HEK293 (cell line): ENCODE data around the gene KRT12.

Source experiments
- CTCF ChIA-PET: fragments of 350-600 bp; formaldehyde crosslinking; extraction: SDS; loops from one replicate; lab custom pipeline; 2021; ENCODE audit warnings: antibody characterized with exemption; lab: Yijun Ruan, JAX
- POLR2A ChIA-PET: fragments of 300-600 bp; formaldehyde crosslinking; extraction: SDS; loops from one replicate; lab custom pipeline; 2020; ENCODE audit warnings: antibody characterized with exemption, inconsistent platforms; lab: Yijun Ruan, JAX
- H3K27ac ChIP-seq: fragments of 200-500 bp; sonication (Bioruptor generic); 2 replicates; pipeline ENCODE4 v1.5.1; 2014; ENCODE audit warnings: low read depth, low read length, control low read depth, inconsistent platforms; ENCODE audit errors: extremely low read depth
- H3K36me3 ChIP-seq, 2 experiments: fragments of 200-500 bp in 1 of 2; sonication (Bioruptor generic) in 1 of 2; 1 replicate in 1 of 2; 2 replicates in 1 of 2; pipeline ENCODE4 v1.5.1; 2014 to 2017; ENCODE audit warnings: inconsistent platforms in 2 of 2, low read length in 2 of 2; ENCODE audit not compliant: control insufficient read depth in 2 of 2, insufficient read depth in 1 of 2
- H3K4me1 ChIP-seq: fragments of 200-500 bp; sonication (Bioruptor generic); 2 replicates; pipeline ENCODE4 v1.5.1; 2014; ENCODE audit warnings: mild to moderate bottlenecking, low read length, inconsistent platforms; ENCODE audit not compliant: control insufficient read depth, insufficient read depth
- H3K4me3 ChIP-seq: 2 replicates; pipeline ENCODE4 v1.5.1; 2011; ENCODE audit warnings: low read depth, mild to moderate bottlenecking, control low read depth, low read length, moderate library complexity
- H3K9me3 ChIP-seq: fragments of 200-500 bp; sonication (Bioruptor generic); 2 replicates; pipeline ENCODE4 v1.5.1; 2014; ENCODE audit warnings: low read depth, low read length, inconsistent platforms; ENCODE audit not compliant: control insufficient read depth, insufficient read depth
- ATF2 ChIP-seq: fragments of 450-650 bp; formaldehyde crosslinking; IDR thresholded peaks from 2 replicates; pipeline ENCODE4 v1.5.1; 2016; ENCODE audit warnings: missing biosample characterization, missing genetic modification characterization, low read depth
- EGR2 ChIP-seq: fragments of 450-650 bp; formaldehyde crosslinking; IDR thresholded peaks from 2 replicates; pipeline ENCODE4 v1.5.1; 2016; ENCODE audit warnings: low read depth, missing biosample characterization, missing genetic modification characterization
- HOXD13 ChIP-seq: sonication (generic); formaldehyde crosslinking; IDR thresholded peaks from 2 replicates; pipeline ENCODE4 v1.8.0; 2022; ENCODE audit warnings: missing genetic modification reagents, borderline replicate concordance
- OSR2 ChIP-seq: fragments of 450-650 bp; formaldehyde crosslinking; IDR thresholded peaks from 2 replicates; pipeline ENCODE4 v1.5.1; 2016; ENCODE audit warnings: missing biosample characterization, missing genetic modification characterization
- PATZ1 ChIP-seq: fragments of 450-650 bp; formaldehyde crosslinking; IDR thresholded peaks from 2 replicates; pipeline ENCODE4 v1.5.1; 2016; ENCODE audit warnings: missing biosample characterization, missing genetic modification characterization
- REST ChIP-seq: fragments of 450-650 bp; formaldehyde crosslinking; IDR thresholded peaks from 2 replicates; pipeline ENCODE4 v1.5.1; 2016; ENCODE audit warnings: missing biosample characterization, missing genetic modification characterization
- SP3 ChIP-seq: fragments of 450-650 bp; formaldehyde crosslinking; IDR thresholded peaks from 2 replicates; pipeline ENCODE4 v1.5.1; 2016; ENCODE audit warnings: missing biosample characterization, missing genetic modification characterization
- ZBTB7A ChIP-seq: fragments of 450-650 bp; formaldehyde crosslinking; IDR thresholded peaks from 2 replicates; pipeline ENCODE4 v1.5.1; 2016; ENCODE audit warnings: low read depth, missing biosample characterization, missing genetic modification characterization
- ZFHX2 ChIP-seq: fragments of 450-650 bp; formaldehyde crosslinking; conservative IDR thresholded peaks from 2 replicates; pipeline ENCODE4 v1.5.1; 2016; ENCODE audit warnings: missing biosample characterization, missing genetic modification characterization
- ZNF10 ChIP-seq: fragments of 450-650 bp; formaldehyde crosslinking; IDR thresholded peaks from 2 replicates; pipeline ENCODE4 v1.5.1; 2017; ENCODE audit warnings: missing biosample characterization, missing genetic modification characterization
- ZNF146 ChIP-seq: fragments of 450-650 bp; formaldehyde crosslinking; IDR thresholded peaks from 2 replicates; pipeline ENCODE4 v1.5.1; 2016; ENCODE audit warnings: missing biosample characterization, missing genetic modification characterization
- ZNF184 ChIP-seq: fragments of 450-650 bp; IDR thresholded peaks from 2 replicates; pipeline ENCODE4 v1.5.1; 2018; ENCODE audit warnings: missing biosample characterization, mild to moderate bottlenecking, missing genetic modification characterization
- ZNF23 ChIP-seq: fragments of 450-650 bp; formaldehyde crosslinking; IDR thresholded peaks from 2 replicates; pipeline ENCODE4 v1.5.1; 2016; ENCODE audit warnings: missing biosample characterization, missing genetic modification characterization, borderline replicate concordance
- ZNF341 ChIP-seq: fragments of 450-650 bp; formaldehyde crosslinking; IDR thresholded peaks from 2 replicates; pipeline ENCODE4; 2016; ENCODE audit warnings: low read depth, missing biosample characterization, missing genetic modification characterization
- ZNF423 ChIP-seq: fragments of 450-650 bp; formaldehyde crosslinking; IDR thresholded peaks from 2 replicates; pipeline ENCODE4 v1.5.1; 2016; ENCODE audit warnings: missing biosample characterization, missing genetic modification characterization
- ZNF426 ChIP-seq: fragments of 450-650 bp; formaldehyde crosslinking; IDR thresholded peaks from 2 replicates; pipeline ENCODE4 v1.5.1; 2017; ENCODE audit warnings: missing biosample characterization, missing genetic modification characterization, mild to moderate bottlenecking, inconsistent platforms, moderate library complexity
- ZNF513 ChIP-seq: fragments of 450-650 bp; IDR thresholded peaks from 2 replicates; pipeline ENCODE4 v1.5.1; 2018; ENCODE audit warnings: missing biosample characterization, missing genetic modification characterization
- ZNF529 ChIP-seq: fragments of 450-650 bp; formaldehyde crosslinking; IDR thresholded peaks from 2 replicates; pipeline ENCODE4 v1.5.1; 2017; ENCODE audit warnings: missing genetic modification characterization, missing biosample characterization; ENCODE audit not compliant: insufficient replicate concordance
- ZNF530 ChIP-seq: fragments of 450-650 bp; formaldehyde crosslinking; IDR thresholded peaks from 2 replicates; pipeline ENCODE4 v1.5.1; 2016; ENCODE audit warnings: low read depth, missing biosample characterization, missing genetic modification characterization
- ZNF560 ChIP-seq: fragments of 450-650 bp; formaldehyde crosslinking; IDR thresholded peaks from 2 replicates; pipeline ENCODE4 v1.5.1; 2017; ENCODE audit warnings: missing biosample characterization, missing genetic modification characterization, borderline replicate concordance
- ZNF571 ChIP-seq: fragments of 450-650 bp; formaldehyde crosslinking; IDR thresholded peaks from 2 replicates; pipeline ENCODE4 v1.5.0; 2017; ENCODE audit warnings: missing biosample characterization, missing genetic modification characterization
- ZNF596 ChIP-seq: fragments of 450-650 bp; IDR thresholded peaks from 2 replicates; pipeline ENCODE4 v1.5.0; 2018; ENCODE audit warnings: missing biosample characterization, mild to moderate bottlenecking, missing genetic modification characterization, moderate library complexity
- ZNF600 ChIP-seq: fragments of 450-650 bp; formaldehyde crosslinking; IDR thresholded peaks from 2 replicates; pipeline ENCODE4 v1.5.1; 2016; ENCODE audit warnings: missing biosample characterization, missing genetic modification characterization
- ZNF629 ChIP-seq: fragments of 450-650 bp; formaldehyde crosslinking; IDR thresholded peaks from 2 replicates; pipeline ENCODE4 v1.5.1; 2017; ENCODE audit warnings: missing biosample characterization, missing genetic modification characterization
- ZNF639 ChIP-seq: fragments of 450-650 bp; formaldehyde crosslinking; IDR thresholded peaks from 2 replicates; pipeline ENCODE4 v1.5.1; 2016; ENCODE audit warnings: missing biosample characterization, missing genetic modification characterization
- ZNF843 ChIP-seq: fragments of 450-650 bp; formaldehyde crosslinking; IDR thresholded peaks from 2 replicates; pipeline ENCODE4 v1.5.1; 2016; ENCODE audit warnings: missing biosample characterization, missing genetic modification characterization
- TF ChIP-seq, protein P1 (sequence below): fragments of 450-650 bp; formaldehyde crosslinking; optimal IDR thresholded peaks from 2 replicates; pipeline ENCODE3; 2016; ENCODE audit warnings: missing biosample characterization, mild to moderate bottlenecking, missing genetic modification characterization

The KRT12 gene

GRCh38 chr17:40822132-40822812 lies 44.8 kb downstream of the KRT12 start, which contains the start of gene KRT10:
KRT10 (minus strand) TSS chr17:40822614; CDS start chr17:40822585, 29 bp downstream.
- no peak within 1 kb of the TSS for H3K4me3 ChIP-seq
- H3K36me3 ChIP-seq, result peaks cover 0 to 19% of the 10 kb centered on the region in 2 experiments; a peak in 1 of 3 replicates
- POLR2A ChIA-PET, result no interaction called here
- no peak within 1 kb of the TSS for H3K27ac ChIP-seq
- H3K9me3 ChIP-seq, result no peaks in the 10 kb centered on the region
- CTCF ChIA-PET, result interaction anchor here (0.6 to 0.7 kb wide), 2 partner anchors 24 to 123 kb away, joined by 3 read pairs; no protein-coding TSS in a partner anchor
- H3K4me1 ChIP-seq, result peaks cover 11% of the 10 kb centered on the region
- TF ChIP-seq ZNF426 (tag by site-specific recombination) (no peak), ZFHX2 (peak; percentile 84), ZNF23 (tag by site-specific recombination) (no peak), ZNF423 (tag by site-specific recombination) (no peak), ZNF530 (no peak), ZNF560 (no peak), ATF2 (tag by site-specific recombination) (no peak), OSR2 (tag by site-specific recombination) (no peak), REST (tag by site-specific recombination) (peak; percentile 94), ZBTB7A (tag by site-specific recombination) (no peak), ZNF629 (tag by site-specific recombination) (no peak), ZNF513 (tag by site-specific recombination) (peak; percentile 59), ZNF146 (no peak), PATZ1 (0 out of 2 replicates have a peak, but pooled peaks have one; percentile 28), ZNF596 (tag by site-specific recombination) (no peak), EGR2 (peak; percentile 86), ZNF600 (tag by site-specific recombination) (no peak), ZNF341 (tag by site-specific recombination) (no peak), ZNF529 (tag by site-specific recombination) (no peak), ZNF639 (tag by site-specific recombination) (no peak), ZNF10 (tag by site-specific recombination) (no peak), ZNF184 (tag by site-specific recombination) (no peak), HOXD13 (CRISPR knock-in tag) (no peak), ZNF571 (no peak), ZNF843 (tag by site-specific recombination) (no peak), SP3 (tag by site-specific recombination) (no peak)
- TF ChIP-seq, protein P1, sequence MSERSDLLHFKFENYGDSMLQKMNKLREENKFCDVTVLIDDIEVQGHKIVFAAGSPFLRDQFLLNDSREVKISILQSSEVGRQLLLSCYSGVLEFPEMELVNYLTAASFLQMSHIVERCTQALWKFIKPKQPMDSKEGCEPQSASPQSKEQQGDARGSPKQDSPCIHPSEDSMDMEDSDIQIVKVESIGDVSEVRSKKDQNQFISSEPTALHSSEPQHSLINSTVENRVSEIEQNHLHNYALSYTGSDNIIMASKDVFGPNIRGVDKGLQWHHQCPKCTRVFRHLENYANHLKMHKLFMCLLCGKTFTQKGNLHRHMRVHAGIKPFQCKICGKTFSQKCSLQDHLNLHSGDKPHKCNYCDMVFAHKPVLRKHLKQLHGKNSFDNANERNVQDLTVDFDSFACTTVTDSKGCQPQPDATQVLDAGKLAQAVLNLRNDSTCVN (tag by site-specific recombination), result no peak
